HG03571 (cell line): ENCODE results near the gene TPPP3.
"Not testable (repeated sequence)": the region's sequence is repeated elsewhere in the genome, so short reads cannot be mapped to it uniquely, and the experiment has no call there.

Experiments
- ATAC-seq: cut with Tn5 transposase; IDR thresholded peaks from one replicate; pipeline ENCODE4 v1.9.1; 2021; ENCODE audit not compliant: unreplicated experiment

Gene TPPP3

DNA sequence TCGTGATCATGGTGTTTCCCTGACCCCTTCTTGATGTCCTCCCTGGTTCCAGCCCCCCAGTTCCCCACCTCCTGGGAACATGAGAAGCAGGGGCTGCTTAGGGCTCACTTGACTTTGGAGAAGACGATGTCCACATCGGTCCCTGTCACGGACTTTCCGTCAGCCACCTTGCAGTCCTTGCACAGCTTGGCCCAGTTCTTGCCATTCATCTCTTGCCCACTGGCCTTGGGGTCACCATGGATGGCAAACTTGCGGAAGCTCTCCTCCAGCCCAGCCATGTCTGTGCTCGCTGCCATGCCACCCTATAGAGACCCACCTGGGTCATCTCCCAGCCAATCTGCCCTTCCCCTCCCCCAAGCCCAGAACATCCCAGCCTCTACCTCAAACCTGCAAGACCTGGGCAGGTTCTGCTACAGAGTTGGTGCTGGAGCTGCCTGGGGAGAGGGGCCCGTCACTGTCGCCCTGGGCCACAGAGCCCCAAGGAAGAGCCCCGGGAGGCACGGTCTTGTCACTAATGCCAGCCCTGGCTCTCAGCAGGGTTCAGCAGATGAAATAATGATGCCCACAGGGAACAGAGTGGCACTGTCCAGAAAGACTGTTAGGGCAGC, 2.4 kb downstream of the TPPP3 start:
- ATAC-seq: no peak

DNA sequence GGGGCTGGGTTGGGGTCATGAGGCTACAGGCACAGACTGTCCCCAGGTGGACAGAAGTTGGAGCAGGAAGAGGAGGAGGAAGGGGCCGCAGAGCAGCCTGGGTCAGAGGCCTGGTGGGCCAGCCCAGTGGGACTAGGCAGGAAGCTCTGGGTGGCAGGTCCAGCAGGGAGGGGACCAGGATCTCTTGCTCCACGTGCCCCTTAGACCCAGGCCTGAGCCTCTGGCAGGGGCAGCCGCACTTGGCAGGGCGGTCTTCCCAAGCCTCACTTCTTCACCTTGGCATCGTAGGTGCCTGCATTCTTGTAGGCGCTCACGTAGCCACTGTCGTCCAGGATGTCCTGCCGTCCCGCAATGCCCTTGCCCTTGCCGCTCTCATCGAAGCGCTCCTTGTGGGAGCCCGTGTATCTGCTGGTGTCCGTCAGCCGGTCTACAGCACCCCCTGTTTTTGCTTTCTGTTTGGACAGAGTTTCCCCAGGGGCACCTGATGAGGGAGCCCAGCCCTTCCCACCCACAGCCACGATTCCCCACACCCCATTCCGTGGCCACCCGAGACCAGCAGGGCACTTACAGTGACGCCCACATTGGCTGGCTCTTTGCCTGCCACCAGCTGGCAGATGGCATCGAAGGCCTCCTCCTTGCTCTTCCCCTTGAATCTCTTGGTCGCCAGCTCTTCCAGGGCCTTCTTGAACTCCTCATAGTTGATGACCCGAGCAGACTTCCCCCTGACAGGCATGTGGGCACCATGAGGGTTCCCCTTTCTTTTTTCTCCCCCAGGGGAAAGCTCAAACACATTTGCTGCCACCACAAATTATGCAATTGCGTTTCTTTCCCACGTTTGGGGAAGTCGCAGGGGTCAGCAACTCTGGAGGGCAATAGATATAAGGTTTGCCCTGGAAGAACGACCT, 3.1 kb downstream of the TPPP3 start:
- no peak for ATAC-seq

DNA sequence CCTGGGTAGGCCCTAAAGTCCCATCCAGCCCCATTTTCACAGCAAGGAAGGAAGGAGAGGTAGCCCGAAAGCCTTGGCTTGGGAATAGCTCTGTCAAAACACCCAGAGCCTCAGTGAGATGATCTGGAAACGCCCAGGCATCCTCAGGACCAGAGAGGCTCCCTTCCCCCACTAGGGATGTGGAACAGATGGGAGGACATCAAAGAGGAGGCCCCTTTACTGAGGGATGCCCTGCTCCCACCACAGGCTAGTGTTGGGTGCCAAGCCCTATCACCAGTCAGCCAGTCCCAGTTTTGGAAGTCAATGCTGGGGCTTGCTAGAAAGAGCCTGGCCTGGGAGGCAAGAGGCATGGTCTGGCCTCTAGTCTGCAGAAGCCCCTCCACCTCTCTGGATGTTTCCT, 4.7 kb downstream of the TPPP3 start:
- no peak for ATAC-seq

DNA sequence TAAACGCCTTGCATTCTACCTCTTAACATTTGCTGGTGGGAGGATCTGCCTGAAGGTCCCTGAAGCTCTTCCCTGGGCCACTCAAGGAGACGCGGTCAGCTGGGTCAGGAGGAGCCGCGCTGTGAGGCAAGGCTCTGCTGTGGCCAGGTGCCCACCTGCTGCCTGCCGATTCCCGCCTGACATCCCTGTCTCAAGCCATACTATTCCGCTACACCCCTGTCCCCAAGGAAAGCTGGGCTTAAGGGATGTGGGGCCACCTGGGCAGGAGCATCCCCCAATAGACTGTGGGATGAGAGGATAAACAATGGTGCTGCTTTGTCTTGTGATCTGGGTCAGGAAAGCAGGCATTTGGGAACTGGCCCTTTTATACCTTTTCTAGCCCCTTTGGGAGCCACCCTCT, 5.1 kb downstream of the TPPP3 start:
- no peak for ATAC-seq

DNA sequence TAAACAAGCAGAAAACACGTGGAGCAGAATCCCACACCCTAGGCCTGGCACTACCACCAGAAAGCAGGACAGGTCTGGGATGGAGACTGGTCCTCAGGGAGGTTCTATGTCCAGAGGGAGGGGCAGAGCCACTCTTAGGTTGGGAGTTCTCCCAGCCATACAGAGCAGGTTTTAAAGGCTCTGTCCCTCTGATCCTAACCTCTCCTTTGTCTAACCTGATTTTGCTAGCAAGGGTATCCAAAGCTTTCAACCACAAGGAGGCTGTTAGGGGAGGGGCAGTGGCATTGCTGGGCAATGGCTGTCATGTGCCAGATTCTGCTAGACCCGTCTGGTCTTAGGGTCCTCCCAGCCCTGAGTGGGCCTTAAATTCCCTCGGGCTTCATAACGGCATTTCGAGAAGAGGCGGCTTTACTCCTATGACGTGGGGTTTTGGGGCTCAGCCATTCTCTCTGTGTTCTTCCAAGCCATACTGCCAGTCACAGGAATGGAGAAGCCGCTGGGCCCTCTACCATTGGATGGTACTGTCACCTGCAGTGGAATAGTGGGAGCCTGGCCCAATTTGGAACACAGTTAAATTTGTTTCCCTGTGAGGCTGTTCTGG, 5.7 kb downstream of the TPPP3 start:
- ATAC-seq: no peak

DNA sequence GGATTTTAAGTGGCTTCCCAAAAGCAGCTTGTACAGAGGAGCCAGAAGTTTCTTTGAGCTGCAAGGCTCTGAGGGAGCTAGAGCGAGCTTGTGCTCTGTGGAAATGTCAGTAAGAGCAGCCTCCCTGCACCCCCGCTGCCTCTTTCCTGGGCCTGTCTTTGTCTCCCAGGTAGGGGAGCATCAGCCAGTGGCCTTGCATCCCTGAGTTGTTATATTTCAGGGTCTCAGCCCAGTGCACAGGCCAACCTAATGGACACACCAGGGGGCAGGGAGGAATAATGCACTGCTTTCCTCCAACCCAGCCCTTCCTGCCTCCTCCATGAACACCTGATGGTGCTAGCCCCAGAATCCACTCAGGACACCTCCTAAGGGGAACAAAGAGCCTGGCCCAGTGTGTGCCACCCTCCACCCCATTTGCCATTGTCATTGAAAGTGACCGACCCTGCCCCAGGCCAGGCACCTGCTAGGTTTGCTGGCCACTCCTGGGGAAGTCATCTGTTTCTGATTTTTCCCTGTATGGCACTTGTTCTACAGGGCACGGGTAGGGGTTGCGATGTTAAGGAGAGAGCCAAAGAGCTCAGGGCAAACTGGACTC, 6.3 kb downstream of the TPPP3 start:
- ATAC-seq: no peak

DNA sequence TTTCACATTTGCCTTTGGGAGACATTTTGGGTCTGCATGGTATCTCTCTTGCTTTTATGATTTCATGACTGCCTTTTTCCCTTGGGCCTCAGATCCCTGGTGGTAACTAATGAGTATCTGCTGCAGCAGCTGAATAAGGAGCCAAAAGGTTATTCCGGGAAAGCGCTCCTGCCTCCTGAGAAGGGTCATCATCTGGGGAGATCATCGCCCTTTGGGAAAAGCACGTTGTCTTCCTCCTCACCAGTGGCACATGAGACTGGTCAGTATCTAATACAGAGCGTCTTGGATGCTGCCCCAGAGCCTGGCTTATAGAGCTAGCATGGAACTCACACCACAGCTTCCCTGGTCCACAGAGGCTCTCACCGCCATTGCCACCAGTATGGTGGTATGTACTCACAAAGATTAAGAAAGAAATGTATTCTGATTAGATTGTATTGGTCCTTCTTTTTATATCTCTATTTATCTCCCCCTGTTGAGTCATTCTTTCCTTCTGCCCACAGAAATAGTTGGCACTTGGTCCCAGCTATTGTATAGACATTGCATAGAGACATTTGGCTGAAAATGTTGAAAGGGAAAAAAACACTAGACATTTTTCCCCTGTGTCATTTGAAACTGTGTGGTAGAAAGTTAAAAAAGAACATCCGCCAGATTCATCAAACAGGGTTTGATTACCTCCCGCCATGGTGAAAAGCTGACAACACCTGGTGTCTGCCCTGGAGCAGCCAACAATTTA, 8.4 kb downstream of the TPPP3 start:
- ATAC-seq: no peak

DNA sequence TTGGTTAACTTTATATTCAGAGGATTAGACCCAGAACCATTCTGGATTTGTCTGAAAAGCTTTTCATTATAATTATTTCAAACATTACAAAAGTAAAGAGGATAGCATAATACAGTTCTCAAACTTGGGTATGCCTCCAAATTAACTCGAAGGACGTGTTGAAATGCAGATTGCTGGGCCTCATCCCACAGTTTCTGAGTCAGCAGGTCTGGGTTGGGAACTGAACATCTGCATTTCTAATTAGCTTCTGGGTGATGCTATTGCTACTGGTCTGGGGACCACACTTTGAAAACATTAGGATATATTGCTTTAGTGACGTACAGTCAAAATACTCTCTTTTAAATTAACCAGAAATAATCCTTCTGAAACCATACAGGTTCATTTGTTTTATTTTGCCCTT, 10.0 kb downstream of the TPPP3 start:
- no peak for ATAC-seq

DNA sequence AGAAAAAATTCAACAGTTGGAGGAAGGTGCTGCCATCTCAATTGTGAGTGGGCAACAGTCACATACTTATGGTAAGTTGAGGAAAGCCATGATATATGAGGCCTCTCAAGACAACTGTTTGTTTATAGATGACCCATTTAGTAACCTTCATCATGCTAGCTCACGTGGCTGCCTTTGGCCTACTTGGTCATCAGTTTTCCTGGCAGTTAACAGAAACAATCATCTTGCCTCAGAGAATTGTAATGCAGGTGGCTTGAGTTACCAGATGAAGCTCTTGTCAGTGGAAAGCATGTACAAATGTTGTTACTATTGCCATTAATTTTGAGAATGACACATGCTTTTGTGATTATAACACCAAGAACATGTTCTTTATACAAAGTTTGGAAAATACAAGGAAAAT, 14.7 kb downstream of the TPPP3 start:
- no peak for ATAC-seq

DNA sequence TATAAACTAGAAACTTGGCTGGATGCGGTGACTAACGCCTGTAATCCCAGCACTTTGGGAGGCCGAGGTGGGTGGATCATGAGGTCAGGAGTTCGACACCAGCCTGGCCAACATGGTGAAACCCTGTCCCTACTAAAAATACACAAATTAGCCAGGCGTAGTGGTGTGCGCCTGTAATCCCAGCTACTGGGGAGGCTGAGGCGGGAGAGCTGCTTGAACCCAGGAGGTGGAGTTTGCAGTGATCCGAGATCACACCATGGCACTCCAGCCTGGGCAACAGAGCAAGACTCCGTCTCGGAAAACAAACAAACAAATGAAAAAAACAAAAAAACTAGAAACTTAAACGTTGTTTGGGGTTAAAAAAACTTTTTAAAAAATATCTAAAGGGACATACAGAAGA, 17.3 kb downstream of the TPPP3 start:
- not testable (repeated sequence) for ATAC-seq

DNA sequence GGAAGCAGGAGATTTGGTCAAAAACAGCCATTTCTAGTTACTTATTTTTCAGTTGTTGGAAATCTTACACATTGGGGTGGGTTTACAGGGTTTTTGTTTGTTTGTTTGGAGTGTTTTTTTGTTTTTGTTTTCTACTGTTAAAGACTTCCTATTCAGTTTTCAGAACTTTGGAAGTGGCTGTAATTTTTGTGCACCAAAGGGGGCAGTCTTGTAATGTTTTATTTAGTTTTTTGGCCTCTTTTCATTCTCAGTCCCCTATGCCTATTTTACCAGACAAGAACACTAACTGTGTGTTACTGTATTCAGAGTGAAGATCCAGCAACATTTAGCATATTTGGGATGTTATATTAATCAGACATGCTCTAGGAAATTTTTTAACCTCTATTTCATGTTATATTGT, 20.6 kb downstream of the TPPP3 start:
- no peak for ATAC-seq

DNA sequence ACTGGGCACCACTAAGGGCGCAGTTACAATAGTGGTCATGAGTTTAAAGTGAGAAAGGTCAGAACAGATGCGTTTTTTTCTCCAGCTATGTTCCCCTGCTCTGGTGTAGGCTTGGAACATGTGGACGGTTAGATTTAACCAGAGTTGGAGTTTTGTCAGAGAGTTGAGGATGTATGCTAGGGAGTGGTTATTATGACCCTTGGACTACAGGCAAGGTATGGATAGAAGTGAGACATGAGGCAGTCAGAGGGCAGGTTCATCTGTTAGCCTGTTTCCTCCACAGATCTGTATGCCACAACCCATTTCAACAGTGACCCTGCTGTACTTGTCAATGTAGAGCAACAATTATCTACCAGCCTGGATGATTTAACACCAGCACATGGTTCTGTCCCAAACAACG, 22.6 kb downstream of the TPPP3 start:
- ATAC-seq: no peak

DNA sequence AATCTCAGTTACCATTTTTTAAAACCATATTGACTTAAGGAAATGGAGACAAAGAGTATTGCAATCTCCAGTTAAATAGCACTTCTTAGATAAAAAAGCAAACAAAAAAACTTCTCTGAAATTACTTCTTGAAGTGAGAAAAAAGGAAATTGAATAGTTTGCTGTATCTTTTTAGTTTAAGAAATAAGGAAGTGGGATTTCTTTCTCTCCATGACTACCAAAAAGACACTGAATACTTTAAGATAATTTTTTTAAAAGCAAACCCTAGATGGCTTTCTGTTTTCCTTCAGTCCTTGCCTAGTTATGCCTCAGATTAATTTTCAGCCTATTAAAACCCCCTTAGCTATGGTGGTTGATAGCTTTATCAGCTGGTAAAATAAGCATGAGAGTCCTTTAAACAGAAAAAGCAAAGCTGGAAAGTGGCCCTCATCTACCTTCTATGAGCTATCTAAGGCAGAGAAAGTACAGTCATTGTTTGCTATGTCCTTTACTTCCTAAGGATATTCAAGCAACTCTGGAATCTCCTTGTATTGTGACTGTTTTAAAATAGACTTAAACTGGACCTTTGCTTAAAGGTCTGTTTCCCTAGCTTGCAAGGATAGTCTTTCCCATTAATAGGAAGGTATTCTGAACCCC, 28.6 kb downstream of the TPPP3 start:
- no peak for ATAC-seq

DNA sequence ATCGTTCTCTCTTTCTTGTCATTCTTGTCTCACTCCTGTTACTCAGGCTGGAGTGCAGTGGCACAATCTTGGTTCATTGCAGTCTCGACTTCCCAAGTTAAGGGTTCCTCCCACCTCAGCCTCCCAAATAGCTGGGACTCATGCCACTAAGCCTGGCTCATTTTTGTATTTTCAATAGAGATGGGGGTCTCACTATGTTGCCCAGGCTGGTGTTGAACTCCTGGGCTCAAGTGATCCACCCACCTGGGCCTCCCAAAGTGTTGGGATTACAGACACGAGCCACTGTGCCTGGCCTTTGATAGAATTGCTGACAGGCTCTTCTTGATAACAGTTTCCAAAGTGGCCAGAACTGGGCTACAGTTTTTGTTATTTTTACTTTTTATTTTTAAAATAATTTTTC, 32.3 kb downstream of the TPPP3 start:
- ATAC-seq: no peak

DNA sequence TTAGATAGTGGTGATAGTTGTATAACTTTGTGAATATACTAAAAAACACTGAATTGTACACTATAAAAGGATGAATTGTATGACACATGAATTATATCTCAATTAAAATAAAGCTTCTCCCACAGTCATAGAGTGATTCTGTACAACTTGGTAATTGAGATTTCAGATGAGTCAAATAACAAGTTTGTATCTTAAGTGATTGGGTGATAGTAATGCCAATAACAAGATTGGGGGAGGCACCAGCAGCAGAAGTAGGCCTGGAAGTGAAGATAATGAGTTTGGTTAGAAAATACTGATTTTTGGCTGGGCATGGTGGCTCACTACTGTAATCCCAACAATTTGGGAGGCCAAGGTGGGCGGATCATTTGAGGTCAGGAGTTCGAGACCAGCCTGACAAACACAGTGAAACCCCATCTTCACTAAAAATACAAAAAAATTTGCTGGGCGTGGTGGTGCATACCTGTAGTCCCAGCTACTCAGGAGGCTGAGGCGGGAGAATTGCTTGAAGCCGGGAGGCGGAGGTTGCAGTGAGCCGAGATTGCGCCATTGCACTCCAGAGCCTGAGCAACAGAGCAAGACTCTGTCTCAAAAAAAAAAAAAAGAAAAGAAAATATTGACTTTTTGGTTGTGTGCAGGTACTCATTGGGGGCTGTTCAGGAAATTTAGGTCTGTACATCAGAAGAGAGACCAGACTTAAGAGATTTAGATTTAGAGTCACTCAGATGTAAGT, 33.6 kb downstream of the TPPP3 start:
- ATAC-seq: not testable (repeated sequence)

DNA sequence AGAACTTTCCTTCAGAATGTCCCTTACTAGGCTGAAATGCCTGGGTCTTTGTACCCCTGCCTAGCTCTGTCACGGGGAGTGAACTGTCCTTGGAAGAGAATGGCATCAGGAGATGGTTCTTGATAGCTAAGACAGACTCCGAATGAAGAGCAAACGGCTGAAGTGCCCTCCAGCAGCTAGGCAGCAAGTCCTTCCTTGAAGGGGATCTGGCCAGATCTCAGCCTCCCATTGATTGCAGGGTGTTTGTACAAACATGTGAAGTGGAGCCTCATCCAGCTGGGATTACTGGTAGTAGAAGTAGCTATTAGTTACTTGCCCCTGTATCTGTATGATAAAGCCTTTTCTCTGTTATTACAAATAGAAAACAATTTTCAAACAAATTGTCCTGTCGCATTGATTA, 35.7 kb downstream of the TPPP3 start:
- ATAC-seq: no peak

DNA sequence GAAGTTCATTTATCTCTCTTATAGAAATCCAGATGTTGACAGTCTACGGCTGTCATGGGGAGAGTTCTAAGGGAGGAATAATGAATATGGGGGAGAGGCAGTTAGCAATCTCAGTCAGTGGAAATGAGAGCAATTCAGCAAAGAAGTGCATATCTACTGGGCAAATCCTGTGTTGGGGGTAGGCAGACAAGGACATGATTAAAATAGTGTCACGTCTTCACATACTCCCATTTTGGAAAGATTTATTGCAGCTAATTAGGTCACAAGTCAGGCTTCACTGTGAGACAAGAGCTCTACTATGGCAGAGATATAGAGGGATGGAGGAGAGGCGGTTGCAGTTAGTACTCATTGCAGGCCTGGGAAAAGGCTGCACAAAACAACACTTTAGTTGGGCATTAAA, 36.9 kb downstream of the TPPP3 start:
- no peak for ATAC-seq

DNA sequence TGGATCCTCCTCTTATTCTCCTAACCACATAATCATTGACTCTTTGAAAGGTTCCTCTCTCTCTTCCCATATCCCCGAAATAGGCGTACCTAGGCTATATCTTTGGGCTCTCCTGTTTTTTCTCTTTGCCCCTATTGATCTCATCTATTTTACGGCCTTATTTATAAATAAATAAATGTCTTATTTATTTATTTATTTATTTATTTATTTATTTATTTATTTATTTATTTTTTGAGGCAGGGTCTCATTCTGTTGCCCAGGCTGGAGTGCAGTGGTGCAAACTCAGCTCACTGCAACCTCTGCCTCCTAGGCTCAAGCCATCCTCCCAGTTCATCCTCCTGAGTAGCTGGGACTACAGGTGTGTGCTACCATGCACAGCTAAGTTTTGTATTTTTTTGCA, 40.8 kb downstream of the TPPP3 start:
- not testable (repeated sequence) for ATAC-seq

DNA sequence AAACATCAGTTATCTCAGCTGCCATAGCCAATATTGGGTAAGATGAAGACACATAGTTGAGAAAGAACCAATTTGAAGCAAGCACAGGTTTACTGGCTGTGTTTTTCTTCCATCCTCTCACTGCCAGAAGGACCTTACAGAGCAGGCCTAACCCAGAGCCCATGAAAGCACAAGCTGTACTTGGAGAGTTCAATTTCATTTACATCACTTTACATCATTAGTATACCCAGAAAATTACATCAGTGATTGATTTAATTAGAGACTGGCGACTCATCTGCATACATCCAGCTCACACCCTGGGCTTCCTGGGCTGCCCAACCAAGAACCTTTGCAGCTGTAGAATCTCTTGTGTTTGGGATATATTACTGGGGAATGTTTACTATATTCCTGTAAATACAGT, 43.0 kb downstream of the TPPP3 start:
- no peak for ATAC-seq

DNA sequence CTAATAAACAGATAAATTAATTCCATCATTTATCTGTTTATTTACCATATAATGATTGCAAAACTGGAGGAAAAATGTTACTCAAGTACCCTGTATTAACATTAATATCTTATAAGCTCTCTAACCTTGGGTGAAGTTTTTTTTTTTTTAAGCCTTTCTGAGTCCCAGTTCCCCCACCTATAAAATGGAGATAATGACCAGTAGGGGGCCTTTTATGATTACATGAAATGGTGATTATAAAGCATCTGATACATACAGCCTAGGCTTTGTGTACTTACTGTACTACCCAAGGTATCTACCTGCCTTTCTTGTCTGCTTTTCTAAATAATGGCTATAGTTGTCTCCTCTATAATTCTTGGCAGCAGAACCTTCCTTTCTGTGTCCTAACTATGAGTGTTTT, 44.1 kb downstream of the TPPP3 start:
- no peak for ATAC-seq
